Measurements from ENCODE around the gene KMT2C.

DNA sequence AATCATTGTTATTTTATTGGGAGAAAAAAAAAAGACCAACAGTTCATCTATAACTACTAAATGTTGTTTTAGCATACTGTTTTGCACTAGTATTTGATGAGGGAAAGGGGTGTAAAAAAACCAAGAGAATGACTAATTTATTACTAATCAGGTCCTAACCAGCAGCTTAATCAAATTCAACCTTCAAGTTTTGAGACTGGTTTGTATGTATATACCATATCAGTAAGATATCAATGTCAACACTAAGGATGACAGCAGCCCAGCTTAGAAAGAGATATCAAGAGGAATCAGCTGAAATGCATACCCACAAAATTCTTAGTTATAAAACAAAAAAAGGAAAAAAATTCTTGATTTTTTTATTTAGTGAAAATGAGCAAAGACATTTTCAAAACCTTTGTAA is 122.6 kb downstream of the KMT2C start:
- TF ChIP-seq, protein P1, sequence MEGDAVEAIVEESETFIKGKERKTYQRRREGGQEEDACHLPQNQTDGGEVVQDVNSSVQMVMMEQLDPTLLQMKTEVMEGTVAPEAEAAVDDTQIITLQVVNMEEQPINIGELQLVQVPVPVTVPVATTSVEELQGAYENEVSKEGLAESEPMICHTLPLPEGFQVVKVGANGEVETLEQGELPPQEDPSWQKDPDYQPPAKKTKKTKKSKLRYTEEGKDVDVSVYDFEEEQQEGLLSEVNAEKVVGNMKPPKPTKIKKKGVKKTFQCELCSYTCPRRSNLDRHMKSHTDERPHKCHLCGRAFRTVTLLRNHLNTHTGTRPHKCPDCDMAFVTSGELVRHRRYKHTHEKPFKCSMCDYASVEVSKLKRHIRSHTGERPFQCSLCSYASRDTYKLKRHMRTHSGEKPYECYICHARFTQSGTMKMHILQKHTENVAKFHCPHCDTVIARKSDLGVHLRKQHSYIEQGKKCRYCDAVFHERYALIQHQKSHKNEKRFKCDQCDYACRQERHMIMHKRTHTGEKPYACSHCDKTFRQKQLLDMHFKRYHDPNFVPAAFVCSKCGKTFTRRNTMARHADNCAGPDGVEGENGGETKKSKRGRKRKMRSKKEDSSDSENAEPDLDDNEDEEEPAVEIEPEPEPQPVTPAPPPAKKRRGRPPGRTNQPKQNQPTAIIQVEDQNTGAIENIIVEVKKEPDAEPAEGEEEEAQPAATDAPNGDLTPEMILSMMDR (IDR thresholded peaks at IDR 0.05; ENCODE audit: poor library complexity, severe bottlenecking): no peak
- no peak for TF ChIP-seq RAD21 (conservative IDR thresholded peaks at IDR 0.05)
- TF ChIP-seq EP300 (conservative IDR thresholded peaks at IDR 0.05; ENCODE audit: poor library complexity, severe bottlenecking): no peak
- TF ChIP-seq, protein P2, sequence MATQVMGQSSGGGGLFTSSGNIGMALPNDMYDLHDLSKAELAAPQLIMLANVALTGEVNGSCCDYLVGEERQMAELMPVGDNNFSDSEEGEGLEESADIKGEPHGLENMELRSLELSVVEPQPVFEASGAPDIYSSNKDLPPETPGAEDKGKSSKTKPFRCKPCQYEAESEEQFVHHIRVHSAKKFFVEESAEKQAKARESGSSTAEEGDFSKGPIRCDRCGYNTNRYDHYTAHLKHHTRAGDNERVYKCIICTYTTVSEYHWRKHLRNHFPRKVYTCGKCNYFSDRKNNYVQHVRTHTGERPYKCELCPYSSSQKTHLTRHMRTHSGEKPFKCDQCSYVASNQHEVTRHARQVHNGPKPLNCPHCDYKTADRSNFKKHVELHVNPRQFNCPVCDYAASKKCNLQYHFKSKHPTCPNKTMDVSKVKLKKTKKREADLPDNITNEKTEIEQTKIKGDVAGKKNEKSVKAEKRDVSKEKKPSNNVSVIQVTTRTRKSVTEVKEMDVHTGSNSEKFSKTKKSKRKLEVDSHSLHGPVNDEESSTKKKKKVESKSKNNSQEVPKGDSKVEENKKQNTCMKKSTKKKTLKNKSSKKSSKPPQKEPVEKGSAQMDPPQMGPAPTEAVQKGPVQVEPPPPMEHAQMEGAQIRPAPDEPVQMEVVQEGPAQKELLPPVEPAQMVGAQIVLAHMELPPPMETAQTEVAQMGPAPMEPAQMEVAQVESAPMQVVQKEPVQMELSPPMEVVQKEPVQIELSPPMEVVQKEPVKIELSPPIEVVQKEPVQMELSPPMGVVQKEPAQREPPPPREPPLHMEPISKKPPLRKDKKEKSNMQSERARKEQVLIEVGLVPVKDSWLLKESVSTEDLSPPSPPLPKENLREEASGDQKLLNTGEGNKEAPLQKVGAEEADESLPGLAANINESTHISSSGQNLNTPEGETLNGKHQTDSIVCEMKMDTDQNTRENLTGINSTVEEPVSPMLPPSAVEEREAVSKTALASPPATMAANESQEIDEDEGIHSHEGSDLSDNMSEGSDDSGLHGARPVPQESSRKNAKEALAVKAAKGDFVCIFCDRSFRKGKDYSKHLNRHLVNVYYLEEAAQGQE (IDR thresholded peaks at IDR 0.05; ENCODE audit: borderline replicate concordance): no peak
- no peak for TF ChIP-seq TAF1 (IDR thresholded peaks at IDR 0.05; ENCODE audit: low read depth)
- no peak for TF ChIP-seq POLR2AphosphoS5 (IDR thresholded peaks at IDR 0.05)
